ENCODE results near the gene RGS7.

RGS7 gene

DNA sequence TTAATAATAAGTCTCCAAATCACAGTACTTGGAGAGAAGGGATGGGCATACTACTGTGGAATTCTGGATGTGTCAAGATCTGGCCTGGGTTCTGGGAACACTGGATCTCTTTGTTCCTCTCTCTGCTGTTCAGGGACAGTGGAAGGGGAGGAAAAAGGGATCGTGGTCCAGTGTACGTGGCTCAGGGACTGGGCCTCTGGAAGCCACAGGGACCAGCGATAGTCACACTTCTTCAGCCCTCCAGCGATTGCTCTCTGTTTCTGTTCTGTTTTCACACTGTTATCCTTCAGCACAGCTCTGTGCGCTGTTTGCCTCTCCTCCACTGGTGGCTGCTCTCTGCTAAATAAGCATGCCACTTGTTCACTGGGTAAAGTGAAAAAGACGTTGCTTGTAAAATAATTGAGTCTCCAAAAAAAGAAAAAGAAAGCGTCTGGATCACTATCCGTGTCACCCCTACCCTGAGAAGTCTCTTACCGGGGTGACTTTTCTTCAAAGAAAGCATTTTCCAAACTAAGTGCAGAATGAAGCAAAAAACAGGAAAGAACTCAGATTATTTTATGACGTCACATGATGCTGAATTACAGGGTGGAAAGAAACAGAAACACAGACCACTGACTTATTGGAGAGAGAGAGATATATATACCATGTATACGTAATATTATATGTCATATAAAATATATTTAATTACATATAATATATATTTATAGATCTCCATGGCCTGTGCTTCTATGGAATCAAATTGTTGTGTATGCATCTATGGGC lies 279.4 kb downstream of the RGS7 start:
- Mint-ChIP-seq H3K4me3 (no peak overlapping the region), H3K27ac (no peak overlapping the region), H3K27me3 (no peaks in the 10 kb centered on the region), H3K4me1 (no peaks in the 10 kb centered on the region), H3K36me3 (no peaks in the 10 kb centered on the region), H3K9me3 (no peaks in the 10 kb centered on the region)
- ATAC-seq (ENCODE audit: low read depth) (no peak), DNase-seq (ENCODE audit: low spot score in 2 of 2) (no peak)

DNA sequence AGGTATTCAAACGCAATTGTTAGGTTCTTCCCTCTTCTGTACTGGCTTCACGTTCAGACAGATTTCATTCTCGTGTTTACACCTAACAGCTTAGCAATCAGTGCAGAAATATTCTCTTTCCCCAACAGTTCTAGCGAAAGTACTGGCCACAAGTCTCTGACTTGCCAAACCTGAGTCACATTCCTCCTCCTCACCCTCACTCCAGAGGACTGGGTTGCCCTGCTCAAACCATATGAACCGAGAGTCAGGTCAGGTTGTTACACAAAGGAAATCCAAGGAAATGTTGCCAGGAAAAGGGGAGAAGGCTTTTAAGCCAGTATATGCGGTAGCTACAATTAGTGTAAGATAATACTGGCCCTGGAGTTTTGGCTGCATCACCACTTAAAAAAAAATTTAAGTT lies 282.5 kb downstream of the RGS7 start:
- no peak overlapping the region for H3K4me3 Mint-ChIP-seq
- no peak for DNase-seq (ENCODE audit: low spot score in 2 of 2)
- no peaks in the 10 kb centered on the region for H3K4me1 Mint-ChIP-seq

DNA sequence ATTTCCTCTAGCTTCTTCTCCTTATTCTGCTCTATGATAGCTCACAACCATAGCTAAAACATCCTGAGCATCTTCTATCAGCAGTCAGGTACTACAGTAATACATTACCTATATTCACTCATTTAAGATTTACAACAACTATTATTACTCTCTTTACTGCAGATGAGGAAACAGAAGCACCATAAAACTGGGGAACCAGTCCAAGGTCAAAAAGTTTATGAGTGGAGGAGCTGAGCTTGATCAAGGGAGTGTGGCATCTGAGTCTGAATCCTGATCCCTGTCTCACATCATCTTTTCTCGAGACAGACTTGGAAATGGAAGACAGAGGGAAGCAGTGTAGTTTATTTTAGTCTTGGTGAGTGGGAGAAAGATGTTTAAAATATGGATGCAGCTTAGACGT lies 288.6 kb downstream of the RGS7 start:
- H3K4me1 Mint-ChIP-seq: no peaks in the 10 kb centered on the region
- H3K36me3 Mint-ChIP-seq: no peaks in the 10 kb centered on the region
- DNase-seq (ENCODE audit: low spot score in 2 of 2) (no peak), ATAC-seq (ENCODE audit: low read depth) (no peak)
- no peaks in the 10 kb centered on the region for H3K27me3 Mint-ChIP-seq
- H3K9me3 Mint-ChIP-seq: no peaks in the 10 kb centered on the region
- H3K27ac Mint-ChIP-seq: no peak overlapping the region
- H3K4me3 Mint-ChIP-seq: no peak overlapping the region

More for the DNA sequence above, 282.5 kb downstream of the RGS7 start:
- H3K36me3 Mint-ChIP-seq: no peaks in the 10 kb centered on the region
- ATAC-seq (ENCODE audit: low read depth): no peak
- H3K27me3 Mint-ChIP-seq: no peaks in the 10 kb centered on the region
- H3K9me3 Mint-ChIP-seq: no peaks in the 10 kb centered on the region
- H3K27ac Mint-ChIP-seq: no peak overlapping the region

DNA sequence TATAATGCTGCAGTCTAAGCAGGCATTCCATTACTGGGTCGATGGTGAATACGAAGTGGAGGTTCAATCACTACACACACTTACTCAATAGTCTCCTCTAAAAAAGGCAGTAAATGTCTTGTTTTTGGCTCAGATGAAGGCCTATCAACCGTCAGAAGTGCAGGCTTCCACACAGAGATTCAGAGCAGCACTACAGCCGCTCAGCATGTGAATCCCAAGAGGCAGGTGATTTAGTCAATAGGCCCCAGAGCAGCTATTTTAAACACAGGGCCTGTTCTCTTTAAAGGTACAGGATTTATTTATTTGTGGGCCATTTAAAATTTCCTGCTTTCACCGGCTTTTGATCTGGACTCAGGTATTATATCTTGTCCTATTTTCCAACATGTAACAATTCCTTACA lies 293.7 kb downstream of the RGS7 start:
- Mint-ChIP-seq H3K27me3 (no peaks in the 10 kb centered on the region), H3K4me3 (no peak overlapping the region), H3K36me3 (no peaks in the 10 kb centered on the region), H3K4me1 (no peaks in the 10 kb centered on the region), H3K9me3 (no peaks in the 10 kb centered on the region), H3K27ac (no peak overlapping the region)
- ATAC-seq (ENCODE audit: low read depth) (no peak), DNase-seq (ENCODE audit: low spot score in 2 of 2) (no peak)

DNA sequence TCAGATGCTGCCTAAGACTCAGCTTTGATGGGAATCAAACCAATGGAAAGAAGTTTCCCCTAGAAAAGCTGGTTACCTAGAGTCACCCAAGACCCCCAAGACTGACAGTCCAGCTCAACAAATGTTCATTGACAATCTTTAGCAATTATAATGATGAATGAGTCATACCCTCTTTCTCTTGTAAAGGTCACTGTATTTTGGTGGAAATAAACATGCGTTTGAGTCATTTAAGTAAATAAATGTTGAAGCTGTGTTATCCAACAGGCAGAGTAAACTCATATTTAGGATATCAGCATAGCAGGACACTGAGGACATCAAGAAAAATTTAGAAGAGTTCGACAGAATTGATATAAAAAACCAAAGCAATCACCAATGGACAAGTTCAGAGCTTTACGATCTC lies 295.9 kb downstream of the RGS7 start:
- no peak for DNase-seq (ENCODE audit: low spot score in 2 of 2)
- ATAC-seq (ENCODE audit: low read depth): no peak
- no peak overlapping the region for H3K27ac Mint-ChIP-seq
- H3K27me3 Mint-ChIP-seq: no peaks in the 10 kb centered on the region
- H3K9me3 Mint-ChIP-seq: no peaks in the 10 kb centered on the region
- H3K36me3 Mint-ChIP-seq: no peaks in the 10 kb centered on the region
- no peak overlapping the region for H3K4me3 Mint-ChIP-seq
- no peaks in the 10 kb centered on the region for H3K4me1 Mint-ChIP-seq

DNA sequence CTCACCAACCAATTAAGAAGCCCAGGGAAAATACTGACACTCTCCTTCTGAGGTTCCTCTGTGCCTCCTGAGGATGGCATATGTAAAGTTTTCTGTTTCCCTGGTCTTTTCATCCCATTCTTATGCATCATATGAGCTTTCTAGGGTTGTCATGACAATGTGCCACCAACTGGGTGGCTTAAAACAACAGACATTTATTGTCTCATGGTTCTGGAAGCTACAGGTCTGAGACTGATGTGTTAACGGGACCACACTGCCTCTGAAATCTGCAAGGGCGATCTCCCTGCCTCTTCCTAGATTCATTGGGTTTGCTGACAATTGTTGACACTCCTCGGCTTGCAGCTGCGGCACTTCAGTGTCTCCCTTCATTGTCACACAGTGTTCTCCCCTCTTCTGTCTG lies 308.4 kb downstream of the RGS7 start:
- Mint-ChIP-seq H3K36me3 (no peaks in the 10 kb centered on the region), H3K27me3 (no peaks in the 10 kb centered on the region), H3K4me1 (no peaks in the 10 kb centered on the region), H3K4me3 (no peak overlapping the region), H3K9me3 (peaks cover 2% of the 10 kb centered on the region), H3K27ac (no peak overlapping the region)
- no peak for ATAC-seq (ENCODE audit: low read depth)
- DNase-seq (ENCODE audit: low spot score in 2 of 2): no peak

DNA sequence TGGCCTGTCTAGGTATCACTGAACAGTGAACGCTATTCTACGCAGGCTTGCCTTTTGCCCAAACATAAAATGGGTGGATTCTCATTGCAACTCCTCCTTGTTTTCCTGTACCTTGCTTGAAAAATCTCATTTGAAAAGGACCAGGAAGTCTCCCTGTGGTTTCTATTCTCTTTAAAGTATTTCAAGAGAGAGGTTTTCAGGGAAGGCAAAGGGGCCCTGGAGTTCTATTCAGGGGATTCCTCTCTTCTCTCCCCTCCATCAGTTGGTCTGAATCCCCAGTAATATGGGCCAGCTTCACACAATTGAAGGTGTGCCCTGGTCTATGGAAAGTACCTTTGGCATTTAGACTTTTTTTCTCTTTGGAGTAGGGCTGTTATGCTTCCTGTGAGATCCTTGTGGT lies 311.3 kb downstream of the RGS7 start:
- Mint-ChIP-seq H3K27ac (no peak overlapping the region), H3K36me3 (no peaks in the 10 kb centered on the region), H3K27me3 (no peaks in the 10 kb centered on the region), H3K9me3 (peaks cover 2% of the 10 kb centered on the region), H3K4me3 (no peak overlapping the region), H3K4me1 (no peaks in the 10 kb centered on the region)
- DNase-seq (ENCODE audit: low spot score in 2 of 2) (no peak), ATAC-seq (ENCODE audit: low read depth) (no peak)

DNA sequence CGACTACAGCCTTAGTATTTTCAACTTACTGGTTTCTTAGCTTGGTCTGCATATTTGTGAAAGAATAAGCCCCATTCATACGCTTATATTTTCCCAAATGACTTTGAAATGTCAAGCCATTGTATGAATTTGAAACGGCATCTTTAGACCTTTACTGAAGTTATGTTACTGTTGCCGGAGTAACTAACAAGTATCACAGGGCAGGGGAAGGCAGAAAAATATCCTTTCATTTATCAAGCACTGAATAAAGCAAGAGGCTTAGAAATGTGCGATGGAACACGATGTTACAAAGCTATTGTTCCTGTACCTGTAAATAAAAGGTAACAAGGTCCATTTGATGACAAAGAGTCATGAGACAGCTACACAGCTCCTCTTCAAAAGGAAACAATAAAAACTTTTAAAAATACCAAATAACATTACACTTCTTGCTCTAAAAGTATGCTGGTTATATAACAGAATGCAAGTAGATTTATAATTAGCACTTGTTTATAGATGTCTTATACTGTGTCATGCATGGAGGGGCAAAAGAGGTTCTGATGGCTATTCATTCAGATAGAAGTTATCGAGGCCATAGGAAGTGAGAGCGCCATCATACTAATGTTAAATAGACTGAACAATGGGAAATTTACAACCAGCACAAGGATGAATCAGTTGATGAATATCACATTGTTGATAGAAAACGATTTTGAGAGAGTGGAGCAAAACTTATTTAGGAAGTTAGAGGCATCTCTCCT lies 322.6 kb downstream of the RGS7 start:
- ATAC-seq (ENCODE audit: low read depth) (no peak), DNase-seq (ENCODE audit: low spot score in 2 of 2) (no peak)
- Mint-ChIP-seq H3K36me3 (peaks cover 2% of the 10 kb centered on the region), H3K27me3 (no peaks in the 10 kb centered on the region), H3K4me1 (no peaks in the 10 kb centered on the region), H3K27ac (no peak overlapping the region), H3K4me3 (no peak overlapping the region), H3K9me3 (peaks cover 3% of the 10 kb centered on the region)

DNA sequence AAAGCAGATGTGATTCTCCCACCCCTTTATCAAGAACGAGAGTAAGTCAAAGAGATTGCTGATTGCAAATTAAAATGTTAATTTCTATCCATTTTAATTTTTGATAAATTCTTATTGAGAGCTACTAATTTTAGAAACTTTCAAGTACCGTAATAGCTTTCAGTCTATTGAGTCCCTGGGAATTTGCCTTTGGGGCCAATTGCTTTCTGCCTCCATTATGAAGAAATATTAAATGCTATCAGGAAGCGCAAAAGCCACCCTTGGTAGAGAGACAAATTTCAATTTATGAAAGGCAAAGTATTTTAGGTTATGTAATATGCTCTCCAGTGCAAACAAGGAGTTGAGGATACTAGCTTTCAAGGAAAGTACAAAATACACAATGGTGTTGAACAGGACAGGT lies 332.2 kb downstream of the RGS7 start:
- H3K4me3 Mint-ChIP-seq: no peak overlapping the region
- H3K36me3 Mint-ChIP-seq: peaks cover 2% of the 10 kb centered on the region
- no peaks in the 10 kb centered on the region for H3K4me1 Mint-ChIP-seq
- DNase-seq (ENCODE audit: low spot score in 2 of 2): no peak
- no peak for ATAC-seq (ENCODE audit: low read depth)
- no peak overlapping the region for H3K27ac Mint-ChIP-seq
- peaks cover 2% of the 10 kb centered on the region for H3K9me3 Mint-ChIP-seq
- peaks cover 3% of the 10 kb centered on the region for H3K27me3 Mint-ChIP-seq

DNA sequence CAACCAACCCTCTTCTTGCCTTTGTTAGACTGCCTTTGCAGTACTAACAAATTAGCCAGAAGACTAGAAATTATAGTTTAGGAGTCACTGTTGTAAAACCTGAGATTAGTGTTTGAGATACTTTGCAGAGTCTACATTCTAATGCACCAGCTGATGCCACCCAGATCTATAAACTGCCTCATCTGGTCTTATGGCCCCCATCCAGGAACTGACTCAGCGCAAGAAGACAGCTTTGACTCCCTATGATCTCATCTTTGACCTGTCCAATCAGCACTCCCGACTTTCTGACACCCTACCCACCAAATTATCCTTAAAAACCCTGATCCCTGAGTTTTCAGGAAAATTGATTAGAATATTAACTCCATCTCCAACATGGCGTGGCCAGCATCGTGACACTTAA lies 334.6 kb downstream of the RGS7 start:
- ATAC-seq (ENCODE audit: low read depth): no peak
- Mint-ChIP-seq H3K4me3 (no peak overlapping the region), H3K27ac (no peak overlapping the region), H3K36me3 (peaks cover 2% of the 10 kb centered on the region), H3K9me3 (peaks cover 5% of the 10 kb centered on the region), H3K4me1 (no peaks in the 10 kb centered on the region), H3K27me3 (peaks cover 3% of the 10 kb centered on the region)
- DNase-seq (ENCODE audit: low spot score in 2 of 2): no peak

DNA sequence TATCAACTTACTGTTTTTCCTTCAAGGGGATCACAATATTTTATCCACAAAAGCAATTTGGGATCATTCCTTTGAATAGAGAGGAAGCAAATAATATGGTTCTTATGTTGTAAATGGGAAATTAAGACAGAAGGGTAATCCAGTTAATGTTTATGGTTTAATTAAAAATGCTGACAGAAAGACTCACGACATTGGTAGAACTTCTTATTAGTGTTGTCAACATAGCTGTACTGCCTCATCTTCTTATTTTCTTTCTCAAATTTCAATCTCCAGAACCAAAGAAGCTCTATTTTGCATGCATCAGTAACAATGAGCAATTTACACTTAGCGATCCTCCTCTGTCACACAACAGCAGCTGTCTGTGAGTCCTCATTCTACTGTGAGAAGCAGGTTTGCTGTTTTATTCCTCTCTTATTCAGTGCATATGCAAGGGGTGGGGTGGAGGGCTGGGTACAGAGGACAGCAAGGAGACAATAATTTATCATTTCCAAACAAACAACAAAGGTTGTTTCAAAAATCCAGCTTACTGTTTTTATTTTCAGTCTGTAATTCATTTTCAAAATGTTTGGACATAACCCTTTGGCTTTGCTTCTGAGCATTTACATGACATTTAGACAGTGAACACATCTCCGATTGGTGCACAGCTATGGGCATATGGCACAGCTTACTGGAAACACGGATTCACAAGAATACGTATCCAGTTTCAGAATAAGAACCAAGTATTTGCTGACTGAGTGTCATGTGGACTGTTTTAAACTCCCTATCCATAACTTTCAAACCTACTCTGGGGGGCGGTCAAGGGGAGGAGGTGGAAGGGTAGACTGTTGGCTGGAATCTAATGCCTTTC lies 335.9 kb downstream of the RGS7 start:
- H3K27ac Mint-ChIP-seq: no peak overlapping the region
- peaks cover 5% of the 10 kb centered on the region for H3K9me3 Mint-ChIP-seq
- H3K27me3 Mint-ChIP-seq: peaks cover 3% of the 10 kb centered on the region
- H3K4me1 Mint-ChIP-seq: no peaks in the 10 kb centered on the region
- ATAC-seq (ENCODE audit: low read depth) (no peak), DNase-seq (ENCODE audit: low spot score in 2 of 2) (no peak)
- no peaks in the 10 kb centered on the region for H3K36me3 Mint-ChIP-seq
- H3K4me3 Mint-ChIP-seq: no peak overlapping the region

DNA sequence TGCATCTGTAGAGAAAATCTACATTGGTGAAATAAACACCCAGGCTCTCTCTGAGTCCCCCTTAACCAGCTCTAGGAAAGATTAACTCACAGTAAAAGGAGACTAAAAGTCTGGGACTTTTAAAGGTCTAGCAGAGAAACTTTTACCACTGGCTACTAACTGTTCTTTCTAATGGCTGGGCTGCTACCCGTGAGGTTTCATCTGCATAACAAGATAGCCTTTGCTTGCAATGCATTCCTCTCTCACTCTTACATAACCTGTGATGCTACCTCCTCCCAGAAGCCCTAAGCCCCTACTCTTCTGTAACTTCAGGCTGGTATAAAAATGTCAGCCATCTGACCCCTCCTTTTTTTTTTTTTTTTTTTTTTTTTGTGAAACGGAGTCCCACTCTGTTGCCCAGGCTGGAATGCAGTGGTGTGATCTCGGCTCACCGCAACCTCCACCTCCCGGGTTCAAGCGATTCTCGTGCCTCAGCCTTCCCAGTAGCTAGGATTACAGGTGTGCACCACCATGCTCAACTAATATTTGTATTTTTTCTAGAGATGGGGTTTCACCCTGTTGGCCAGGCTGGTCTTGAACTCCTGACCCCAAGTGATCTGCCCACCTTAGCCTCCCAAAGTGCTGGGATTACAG lies 344.2 kb downstream of the RGS7 start:
- H3K9me3 Mint-ChIP-seq: peaks cover 4% of the 10 kb centered on the region
- H3K27me3 Mint-ChIP-seq: peaks cover 2% of the 10 kb centered on the region
- no peak overlapping the region for H3K27ac Mint-ChIP-seq
- ATAC-seq (ENCODE audit: low read depth) (no peak), DNase-seq (ENCODE audit: low spot score in 2 of 2) (no peak)
- no peaks in the 10 kb centered on the region for H3K36me3 Mint-ChIP-seq
- H3K4me3 Mint-ChIP-seq: no peak overlapping the region
- no peaks in the 10 kb centered on the region for H3K4me1 Mint-ChIP-seq

DNA sequence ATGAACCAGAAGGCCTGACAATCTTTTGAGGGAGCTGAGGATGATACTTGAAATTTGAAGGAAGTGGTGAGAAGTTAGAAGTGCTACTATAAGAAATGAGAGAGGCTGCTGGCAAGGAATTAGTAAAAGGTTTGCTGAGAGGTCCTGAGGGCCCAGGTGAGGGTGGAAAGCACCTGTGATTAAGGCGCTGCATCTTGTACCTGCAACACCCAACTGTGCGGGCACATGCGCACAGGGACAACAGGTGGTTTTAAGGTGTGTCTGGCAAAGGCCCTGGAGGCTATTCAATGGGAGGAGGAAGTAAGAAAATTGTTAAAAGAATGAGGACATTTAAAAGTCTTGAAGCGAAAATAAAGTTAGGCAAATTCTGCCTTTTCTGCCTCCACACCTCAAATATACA lies 349.3 kb downstream of the RGS7 start:
- ATAC-seq (ENCODE audit: low read depth) (no peak), DNase-seq (ENCODE audit: low spot score in 2 of 2) (no peak)
- peaks cover 2% of the 10 kb centered on the region for H3K27me3 Mint-ChIP-seq
- H3K4me1 Mint-ChIP-seq: no peaks in the 10 kb centered on the region
- H3K9me3 Mint-ChIP-seq: peaks cover 4% of the 10 kb centered on the region
- no peak overlapping the region for H3K27ac Mint-ChIP-seq
- no peak overlapping the region for H3K4me3 Mint-ChIP-seq
- H3K36me3 Mint-ChIP-seq: no peaks in the 10 kb centered on the region

DNA sequence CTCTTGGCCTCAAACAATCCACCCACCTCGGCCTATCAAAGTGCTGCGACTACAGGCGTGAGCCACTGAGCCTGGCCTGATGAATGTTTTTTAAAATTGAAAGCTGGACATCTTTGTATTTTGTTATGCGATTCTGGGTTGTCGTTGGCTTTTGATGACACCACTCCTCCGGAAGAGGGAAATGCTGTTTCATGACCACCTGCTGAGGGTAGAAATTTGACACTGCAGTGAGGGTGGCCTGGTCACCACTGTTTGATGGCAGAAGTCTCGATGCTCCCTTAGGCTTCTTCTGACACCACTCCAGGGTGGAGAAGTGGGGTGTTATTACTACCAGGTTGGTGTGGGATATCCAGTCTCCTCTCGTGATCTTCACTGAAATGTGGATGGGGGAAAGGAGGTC lies 357.2 kb downstream of the RGS7 start:
- no peak for DNase-seq (ENCODE audit: low spot score in 2 of 2)
- H3K27me3 Mint-ChIP-seq: no peaks in the 10 kb centered on the region
- H3K9me3 Mint-ChIP-seq: peaks cover 2% of the 10 kb centered on the region
- ATAC-seq (ENCODE audit: low read depth): no peak
- H3K4me3 Mint-ChIP-seq: no peak overlapping the region
- no peak overlapping the region for H3K27ac Mint-ChIP-seq
- no peaks in the 10 kb centered on the region for H3K36me3 Mint-ChIP-seq
- no peaks in the 10 kb centered on the region for H3K4me1 Mint-ChIP-seq
